Spleen (tissue), 11 donors: ENCODE results near the gene UBQLN1. TPM values are rescaled to one million over a fixed set of nuclear protein-coding genes. Genes with fewer than 3 reads are reported as not detected.
"Not testable (repeated sequence)": the region's sequence is repeated elsewhere in the genome, so short reads cannot be mapped to it uniquely, and the experiment has no call there.

ENCODE experiments used
- DNase-seq: peaks from one replicate; pipeline ENCODE4 v3.0.0-alpha.2; 2020
- H3K27ac ChIP-seq, 8 donors: fragments of 200-600 bp; sonication (generic) in 7 of 8; 1 replicate in 4 of 8; 2 replicates in 4 of 8; pipeline versions ENCODE4 v1.5.0 to v1.8.0; 2016 to 2021; ENCODE audit warnings: inconsistent platforms in 4 of 8, mild to moderate bottlenecking in 4 of 8, moderate library complexity in 1 of 8
- H3K27me3 ChIP-seq, 7 donors: fragments of 200-600 bp; sonication (generic) in 6 of 7; replicated peaks in 1 of 7; 1 replicate in 4 of 7; 2 replicates in 3 of 7; pipeline versions ENCODE4 v1.5.0 to v1.8.0; 2016 to 2021; ENCODE audit warnings: inconsistent platforms in 3 of 7, mild to moderate bottlenecking in 1 of 7
- H3K36me3 ChIP-seq, 6 donors: fragments of 200-600 bp; sonication (generic) in 5 of 6; 1 replicate in 4 of 6; 2 replicates in 2 of 6; pipeline versions ENCODE4 v1.5.0 to v1.8.0; 2016 to 2021; ENCODE audit warnings: inconsistent platforms in 2 of 6
- H3K4me1 ChIP-seq, 6 donors: fragments of 200-600 bp; sonication (generic) in 5 of 6; 1 replicate in 3 of 6; 2 replicates in 3 of 6; pipeline versions ENCODE4 v1.5.0 to v1.8.0; 2016 to 2021; ENCODE audit warnings: inconsistent platforms in 3 of 6
- H3K4me3 ChIP-seq, 8 donors: fragments of 200-600 bp; sonication (generic) in 7 of 8; 1 replicate in 4 of 8; 2 replicates in 4 of 8; pipeline versions ENCODE4 v1.5.0 to v1.8.0; 2016 to 2021; ENCODE audit warnings: inconsistent platforms in 4 of 8, mild to moderate bottlenecking in 4 of 8, moderate library complexity in 2 of 8
- H3K9me3 ChIP-seq, 8 donors: fragments of 200-600 bp; sonication (generic) in 7 of 8; 1 replicate in 4 of 8; 2 replicates in 4 of 8; pipeline versions ENCODE4 v1.5.0 to v1.8.0; 2016 to 2021; ENCODE audit warnings: inconsistent platforms in 4 of 8
- CTCF ChIP-seq, 11 experiments: fragments of 200-600 bp in 7 of 11; fragments of 450-650 bp in 4 of 11; sonication (generic) in 4 of 11; IDR thresholded peaks in 8 of 11; conservative IDR thresholded peaks in 3 of 11; 1 replicate in 7 of 11; 2 replicates in 4 of 11; pipeline versions ENCODE4 v1.4.0 to v1.8.0; 2016 to 2021; ENCODE audit warnings: antibody characterized with exemption in 11 of 11, inconsistent platforms in 4 of 11, mild to moderate bottlenecking in 1 of 11
- POLR2A ChIP-seq, 3 donors: fragments of 450-650 bp; IDR thresholded peaks; one replicate each; pipeline ENCODE4 v1.5.1; 2017; ENCODE audit warnings: antibody characterized with exemption in 3 of 3, mild to moderate bottlenecking in 1 of 3
- POLR2AphosphoS5 ChIP-seq, 3 donors: sonication (generic); formaldehyde crosslinking; IDR thresholded peaks; one replicate each; pipeline ENCODE4 v1.5.1; 2017; ENCODE audit warnings: antibody characterized with exemption in 3 of 3
- WGBS, 5 donors: extraction: QIAGEN DNeasy Blood & Tissue Kit in 3 of 5; methylation state at CpG; one replicate each; pipeline versions ENCODE4 v1.1.5 to v1.1.7; 2013 to 2018; 5-methylcytosine and 5-hydroxymethylcytosine counted together
- intact Hi-C: fragments of 100-400 bp; cut with DNase I; formaldehyde crosslinking; loops from one replicate; pipeline ENCODE4 v1.15.0; 2023; ENCODE audit warnings: low total_unique reads
- polyA plus RNA-seq, 3 donors: library from polyadenylated mRNA; stranded (reverse); fragments of 200-250 nt; gene quantifications; one replicate each; pipeline ENCODE4 v1.2.1, GENCODE V29; 2013
- total RNA-seq, 7 donors: library from RNA; depleted of rRNA in 3 of 7; stranded (reverse); fragments of >200 nt in 3 of 7; fragmentation: NEBNext Ultra II Directional in 4 of 7; extraction: Animal tissue kit (Norgen Biotek cat#: 25700) in 4 of 7; gene quantifications; one replicate each; pipeline versions ENCODE4 v1.1.0 to v1.2.1, GENCODE V29; 2016 to 2021
- donor health status: healthy with polysubstance abuse.
- donor health status: DM: no; HTN: no; CAD: no; lungs with moderate emphysema.
- donor health status: DM: no; HTN: no; CAD: no.
- donor health status: Bipolar disorder and iron deficiency.
- donor health status: healthy.
- donor health status: DM: no; HTN: no; CAD: no.
- donor health status: DM: yes; HTN: yes; CAD: no.

Gene UBQLN1
- total and polyA plus RNA-seq, 10 donors, result 19.9 to 93.4 (median 82.1) TPM

DNA sequence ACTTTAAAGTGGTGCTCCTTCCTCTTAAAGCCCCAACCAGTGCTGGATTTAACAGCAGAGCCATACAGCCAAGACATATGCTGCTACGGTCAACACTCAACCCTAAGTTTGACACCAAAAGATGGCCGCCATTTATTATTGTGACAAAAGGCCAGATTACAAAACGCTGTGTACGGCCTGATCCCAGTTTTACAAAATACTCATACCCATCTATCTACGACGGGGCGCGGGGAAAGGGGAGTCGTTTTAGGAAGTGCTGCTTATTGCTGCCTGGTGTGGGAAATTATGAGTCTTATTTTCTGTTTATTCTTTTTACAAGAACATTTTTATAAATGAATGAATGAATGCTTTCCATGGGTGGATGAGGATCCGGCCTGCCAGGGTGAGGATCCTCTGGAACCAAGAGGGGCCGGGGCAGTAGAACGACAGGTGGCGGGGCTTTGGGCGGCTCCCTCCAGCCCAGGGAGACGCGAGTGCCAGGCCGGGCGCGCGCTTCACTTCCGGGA, 85.3 kb downstream of the UBQLN1 start:
- no peak for DNase-seq
- no peak for TF ChIP-seq POLR2A (IDR thresholded peaks at IDR 0.05)
- TF ChIP-seq CTCF (IDR thresholded peaks at IDR 0.05 in 8 of 11, conservative IDR thresholded peaks at IDR 0.05 in 3 of 11), result no peak
- TF ChIP-seq POLR2AphosphoS5 (IDR thresholded peaks at IDR 0.05), result no peak
- no peaks in the 10 kb centered on the region for H3K27me3 ChIP-seq
- peaks cover 7 to 33% (median 20%) of the 10 kb centered on the region in 6 donors for H3K4me1 ChIP-seq
- 9 to 15% (median 10%) methylated on average over 21 of the region's 21 CpGs for WGBS, 5 donors
- H3K9me3 ChIP-seq, result no peaks in the 10 kb centered on the region
- H3K27ac ChIP-seq, result peak overlapping the region; percentile 78 to 97 (median 95)
- H3K36me3 ChIP-seq, result peaks cover 0 to 12% (median 4%) of the 10 kb centered on the region in 6 donors
- intact Hi-C loops, result loop anchor here (5.0 kb wide), 1 partner anchor 285 kb away; no protein-coding TSS in a partner anchor
- peak overlapping the region; percentile 75 to 94 (median 86) for H3K4me3 ChIP-seq

- H3K4me1 ChIP-seq, result peaks cover 7 to 33% (median 20%) of the 10 kb centered on the region in 6 donors
- no peaks in the 10 kb centered on the region for H3K36me3 ChIP-seq
- intact Hi-C loops, result loop anchor here (5.0 kb wide), 1 partner anchor 286 kb away; no protein-coding TSS in a partner anchor
- WGBS, 5 donors, result 24 to 36% (median 35%) methylated on average over 7 of the region's 7 CpGs
- TF ChIP-seq POLR2AphosphoS5 (IDR thresholded peaks at IDR 0.05), result no peak
- peak; percentile 35 to 80 (median 65) for TF ChIP-seq CTCF (IDR thresholded peaks at IDR 0.05 in 8 of 11, conservative IDR thresholded peaks at IDR 0.05 in 3 of 11)
- no peaks in the 10 kb centered on the region for H3K27me3 ChIP-seq
- no peak for DNase-seq
- H3K9me3 ChIP-seq, result no peaks in the 10 kb centered on the region
- H3K27ac ChIP-seq, result no peak overlapping the region
- H3K4me3 ChIP-seq, result peak overlapping the region in 1 of 8 donors; percentile 14
Observed at GRCh38 chr9:83620841-83621636, 86.7 kb downstream of the UBQLN1 start.

- 89 to 100% (median 96%) methylated on average over 1 of the region's 1 CpG for WGBS, 5 donors
- peaks cover 0 to 10% (median 4%) of the 10 kb centered on the region in 6 donors for H3K4me1 ChIP-seq
- no peak for DNase-seq
- H3K9me3 ChIP-seq, result no peaks in the 10 kb centered on the region
- no peak for TF ChIP-seq CTCF (IDR thresholded peaks at IDR 0.05 in 8 of 11, conservative IDR thresholded peaks at IDR 0.05 in 3 of 11)
- TF ChIP-seq POLR2AphosphoS5 (IDR thresholded peaks at IDR 0.05), result no peak
- TF ChIP-seq POLR2A (IDR thresholded peaks at IDR 0.05), result no peak
- H3K27ac ChIP-seq, result no peak overlapping the region
- no peaks in the 10 kb centered on the region for H3K27me3 ChIP-seq
- intact Hi-C loops, result no loop called here
- no peaks in the 10 kb centered on the region for H3K36me3 ChIP-seq
- H3K4me3 ChIP-seq, result no peak overlapping the region
Observed at GRCh38 chr9:83617299-83617698, 90.5 kb downstream of the UBQLN1 start.

GRCh38 chr9:83613298-83613697, 94.5 kb downstream of the UBQLN1 start:
- H3K27me3 ChIP-seq, H3K36me3 ChIP-seq, H3K4me3 ChIP-seq, DNase-seq, H3K27ac ChIP-seq, intact Hi-C loops, H3K4me1 ChIP-seq: not testable (repeated sequence)
- peaks cover 0 to 10% (median 3%) of the 10 kb centered on the region in 8 donors for H3K9me3 ChIP-seq
- WGBS, 5 donors, result 93 to 96% (median 94%) methylated on average over 3 of the region's 3 CpGs

Other genes with a start within 250 kb of the UBQLN1 start
- gene FRMD3, start 169.6 kb downstream of the UBQLN1 start, total RNA-seq, result 10 to 100 TPM; 10.5 to 45.8 (median 21.1) TPM
- 1 to 10 TPM in 2 of 3 donors, under 1 TPM in 1; 0.82 to 3.1 (median 1.0) TPM for gene FRMD3, start 169.6 kb downstream of the UBQLN1 start, polyA plus RNA-seq
- 10 to 100 TPM in 1 of 7 donors, 1 to 10 TPM in 6; 3.5 to 10.7 (median 7.5) TPM for gene IDNK, start 84.8 kb downstream of the UBQLN1 start, total RNA-seq
- 10 to 100 TPM; 11.9 to 14.8 (median 12.3) TPM for gene IDNK, start 84.8 kb downstream of the UBQLN1 start, polyA plus RNA-seq
- gene GKAP1, start 109.8 kb upstream of the UBQLN1 start, total RNA-seq, result 10 to 100 TPM in 1 of 7 donors, 1 to 10 TPM in 6; 3.9 to 15.8 (median 6.1) TPM
- gene GKAP1, start 109.8 kb upstream of the UBQLN1 start, polyA plus RNA-seq, result 1 to 10 TPM; 5.4 to 8.2 (median 5.9) TPM
- 10 to 100 TPM in 1 of 7 donors, 1 to 10 TPM in 6; 5.1 to 11.3 (median 7.7) TPM for gene KIF27, start 213.5 kb upstream of the UBQLN1 start, total RNA-seq
- gene KIF27, start 213.5 kb upstream of the UBQLN1 start, polyA plus RNA-seq, result 1 to 10 TPM in 1 of 3 donors, under 1 TPM in 2; 0.83 to 1.2 (median 0.83) TPM